Upper lobe of right lung (tissue), 1 donor: ENCODE data around the gene PROM2. TPM values are rescaled to one million over a fixed set of nuclear protein-coding genes. Genes with fewer than 3 reads are reported as not detected.

Source experiments
- ATAC-seq: fragments of 200-7000 bp; cut with Tn5 transposase; one replicate; pipeline ENCODE4 v1.9.1; 2020; ENCODE audit warnings: mild to moderate bottlenecking, moderate library complexity
- DNase-seq: peaks from one replicate; pipeline ENCODE4 v3.0.0-alpha.2; 2020
- H3K27ac ChIP-seq: fragments of 200-600 bp; one replicate; pipeline ENCODE4 v1.8.0; 2022
- H3K27me3 ChIP-seq: fragments of 200-600 bp; one replicate; pipeline ENCODE4 v1.8.0; 2022; ENCODE audit warnings: mild to moderate bottlenecking
- H3K36me3 ChIP-seq: fragments of 200-600 bp; one replicate; pipeline ENCODE4 v1.8.0; 2022
- H3K4me1 ChIP-seq: fragments of 200-600 bp; one replicate; pipeline ENCODE4 v1.8.0; 2022
- H3K4me3 ChIP-seq: fragments of 200-600 bp; one replicate; pipeline ENCODE4 v1.8.0; 2022; ENCODE audit warnings: mild to moderate bottlenecking
- H3K9me3 ChIP-seq: fragments of 200-600 bp; one replicate; pipeline ENCODE4 v1.8.0; 2022
- intact Hi-C: fragments of 100-400 bp; cut with DNase I; formaldehyde crosslinking; loops from one replicate; pipeline ENCODE4 v1.11.0; 2022
- total RNA-seq: library from RNA; stranded (reverse); fragmentation: NEBNext Ultra II Directional; extraction: Animal tissue kit (Norgen Biotek cat#: 25700); gene quantifications from one replicate; pipeline ENCODE4 v1.2.1, GENCODE V29; 2021
- TF ChIP-seq, protein P1 (sequence below): fragments of 200-600 bp; IDR thresholded peaks from one replicate; pipeline ENCODE4 v1.8.0; 2022; ENCODE audit warnings: antibody characterized with exemption
- donor health status: DM: no; HTN: yes; CAD: no; lungs with severe emphysema.

The PROM2 gene
- total RNA-seq, 1 donor from 2014 or later = 6.0 TPM

DNA sequence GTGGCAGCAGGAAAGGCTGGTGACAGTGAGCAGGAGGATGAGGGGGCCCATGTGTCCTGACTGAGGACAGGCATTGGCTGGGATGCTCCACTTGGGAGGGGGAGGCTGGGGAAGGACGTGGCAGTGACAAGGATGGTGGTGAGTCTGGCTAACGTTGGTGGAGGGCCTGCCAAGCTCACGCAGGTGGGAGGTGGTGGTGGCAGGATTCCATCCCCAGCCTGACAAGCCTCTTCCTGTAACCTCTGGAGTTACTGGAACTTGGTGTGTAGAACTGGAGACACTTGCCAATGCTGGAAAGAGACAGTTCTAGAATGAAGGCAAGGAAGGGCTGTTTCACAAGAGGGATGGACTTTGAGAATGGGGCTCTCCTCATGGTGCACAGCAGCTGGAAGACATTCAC lies 8.2 kb downstream of the PROM2 start:
- TF ChIP-seq, protein P1, sequence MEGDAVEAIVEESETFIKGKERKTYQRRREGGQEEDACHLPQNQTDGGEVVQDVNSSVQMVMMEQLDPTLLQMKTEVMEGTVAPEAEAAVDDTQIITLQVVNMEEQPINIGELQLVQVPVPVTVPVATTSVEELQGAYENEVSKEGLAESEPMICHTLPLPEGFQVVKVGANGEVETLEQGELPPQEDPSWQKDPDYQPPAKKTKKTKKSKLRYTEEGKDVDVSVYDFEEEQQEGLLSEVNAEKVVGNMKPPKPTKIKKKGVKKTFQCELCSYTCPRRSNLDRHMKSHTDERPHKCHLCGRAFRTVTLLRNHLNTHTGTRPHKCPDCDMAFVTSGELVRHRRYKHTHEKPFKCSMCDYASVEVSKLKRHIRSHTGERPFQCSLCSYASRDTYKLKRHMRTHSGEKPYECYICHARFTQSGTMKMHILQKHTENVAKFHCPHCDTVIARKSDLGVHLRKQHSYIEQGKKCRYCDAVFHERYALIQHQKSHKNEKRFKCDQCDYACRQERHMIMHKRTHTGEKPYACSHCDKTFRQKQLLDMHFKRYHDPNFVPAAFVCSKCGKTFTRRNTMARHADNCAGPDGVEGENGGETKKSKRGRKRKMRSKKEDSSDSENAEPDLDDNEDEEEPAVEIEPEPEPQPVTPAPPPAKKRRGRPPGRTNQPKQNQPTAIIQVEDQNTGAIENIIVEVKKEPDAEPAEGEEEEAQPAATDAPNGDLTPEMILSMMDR = no peak
- no peak for DNase-seq
- no peak for ATAC-seq
- Histone ChIP-seq H3K4me3 (no peak overlapping the region), H3K36me3 (no peaks in the 10 kb centered on the region), H3K4me1 (no peaks in the 10 kb centered on the region), H3K27me3 (no peaks in the 10 kb centered on the region), H3K27ac (no peak overlapping the region), H3K9me3 (no peaks in the 10 kb centered on the region)
- intact Hi-C loops = no loop called here

DNA sequence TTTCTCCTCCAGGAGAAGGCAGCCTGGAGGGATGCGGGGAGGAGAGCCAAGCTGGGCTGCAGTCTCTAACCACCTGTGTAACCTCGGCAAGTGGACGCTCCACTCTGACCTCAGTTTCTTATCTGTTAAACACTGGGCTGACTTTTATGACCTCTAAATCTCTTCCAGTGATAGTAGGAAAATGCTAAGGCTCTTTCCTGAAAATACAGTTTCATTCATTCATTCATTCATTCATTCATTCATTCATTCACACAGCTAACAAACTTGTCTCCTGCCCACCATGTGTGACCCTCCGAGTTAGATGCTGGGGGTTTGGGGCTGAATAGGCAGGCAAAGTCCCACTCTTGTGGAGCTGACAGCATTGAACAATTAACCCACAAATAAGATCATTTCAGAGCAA lies 9.3 kb downstream of the PROM2 start:
- Histone ChIP-seq H3K9me3 (no peaks in the 10 kb centered on the region), H3K4me3 (no peak overlapping the region), H3K36me3 (no peaks in the 10 kb centered on the region), H3K27ac (no peak overlapping the region), H3K4me1 (no peaks in the 10 kb centered on the region), H3K27me3 (no peaks in the 10 kb centered on the region)
- DNase-seq = no peak
- TF ChIP-seq, protein P1 = no peak
- intact Hi-C loops = no loop called here
- ATAC-seq = no peak

DNA sequence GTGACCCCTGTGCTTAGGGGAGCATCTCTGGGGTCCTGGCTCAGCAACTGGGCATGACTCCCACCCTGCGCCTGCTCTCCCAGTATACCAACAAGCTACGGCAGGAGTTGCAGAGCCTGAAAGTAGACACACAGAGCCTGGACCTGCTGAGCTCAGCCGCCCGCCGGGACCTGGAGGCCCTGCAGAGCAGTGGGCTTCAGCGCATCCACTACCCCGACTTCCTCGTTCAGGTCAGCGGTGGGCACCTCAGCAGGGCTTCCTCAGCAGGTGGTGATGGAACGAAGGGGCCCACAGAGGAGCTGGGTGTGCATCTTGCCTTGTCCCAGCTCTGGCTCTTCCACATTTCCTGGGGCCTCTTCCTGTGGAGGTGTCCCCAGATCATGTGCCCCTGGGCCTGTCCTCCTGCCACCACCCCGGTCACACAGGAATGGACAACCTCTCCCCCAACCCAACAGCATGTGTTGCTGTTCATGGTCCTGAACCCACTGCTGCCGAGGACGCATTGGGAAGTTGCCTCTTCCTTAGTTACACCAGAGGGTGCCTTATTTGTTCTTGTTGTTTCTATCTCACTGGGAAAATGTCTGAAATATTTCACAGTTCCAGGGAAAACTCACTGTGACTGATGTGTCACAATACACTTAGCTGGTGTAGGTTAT lies 10.8 kb downstream of the PROM2 start:
- no peak overlapping the region for H3K27ac ChIP-seq
- no peak for ATAC-seq
- H3K4me1 ChIP-seq = no peaks in the 10 kb centered on the region
- no peaks in the 10 kb centered on the region for H3K36me3 ChIP-seq
- intact Hi-C loops = no loop called here
- no peak overlapping the region for H3K4me3 ChIP-seq
- H3K9me3 ChIP-seq = no peaks in the 10 kb centered on the region
- DNase-seq = no peak
- TF ChIP-seq, protein P1 = no peak
- no peaks in the 10 kb centered on the region for H3K27me3 ChIP-seq

DNA sequence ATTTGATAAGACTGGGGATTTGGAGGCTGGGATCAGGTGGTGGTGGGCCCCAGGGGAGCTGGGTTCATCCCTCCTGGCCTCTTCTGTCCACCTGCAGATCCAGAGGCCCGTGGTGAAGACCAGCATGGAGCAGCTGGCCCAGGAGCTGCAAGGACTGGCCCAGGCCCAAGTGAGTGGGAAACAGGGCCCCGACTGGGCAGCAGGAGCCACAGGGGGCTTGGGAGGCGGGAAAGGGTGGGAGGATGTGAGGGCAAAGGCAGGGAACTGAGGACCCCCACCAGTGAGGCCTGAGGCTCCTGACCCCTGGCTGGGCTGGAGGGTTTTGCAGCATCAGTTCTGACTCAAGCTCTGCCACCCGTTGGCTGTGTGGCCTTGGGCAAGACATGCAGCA lies 11.3 kb downstream of the PROM2 start:
- no peaks in the 10 kb centered on the region for H3K36me3 ChIP-seq
- DNase-seq (no peak), ATAC-seq (no peak)
- H3K4me1 ChIP-seq = no peaks in the 10 kb centered on the region
- no peaks in the 10 kb centered on the region for H3K27me3 ChIP-seq
- no peaks in the 10 kb centered on the region for H3K9me3 ChIP-seq
- intact Hi-C loops = no loop called here
- H3K4me3 ChIP-seq = no peak overlapping the region
- H3K27ac ChIP-seq = no peak overlapping the region
- TF ChIP-seq, protein P1 = no peak

DNA sequence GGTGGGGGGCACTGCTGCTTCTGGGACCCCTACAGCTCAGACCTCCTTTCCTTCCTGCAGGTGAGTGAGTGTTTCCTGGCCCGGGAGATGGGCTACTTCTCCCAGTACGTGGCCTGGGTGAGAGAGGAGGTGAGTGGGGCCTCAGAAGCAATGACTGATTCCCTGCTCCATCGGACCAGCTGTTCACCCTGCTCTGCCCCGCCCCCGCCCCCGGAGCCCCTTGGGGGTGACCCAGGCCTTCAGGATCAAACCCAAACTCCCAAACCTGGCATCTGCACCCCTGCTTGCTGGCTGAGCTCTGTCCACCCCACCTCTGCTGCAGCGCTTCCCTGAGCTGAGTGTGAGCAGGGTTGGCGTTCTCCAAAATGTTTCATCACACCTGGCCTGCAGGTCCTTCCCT lies 13.1 kb downstream of the PROM2 start:
- intact Hi-C loops = no loop called here
- TF ChIP-seq, protein P1 = no peak
- H3K4me3 ChIP-seq = no peak overlapping the region
- H3K9me3 ChIP-seq = peaks cover 10% of the 10 kb centered on the region
- no peak for ATAC-seq
- no peak overlapping the region for H3K27ac ChIP-seq
- DNase-seq = no peak
- no peaks in the 10 kb centered on the region for H3K36me3 ChIP-seq
- no peaks in the 10 kb centered on the region for H3K4me1 ChIP-seq
- no peaks in the 10 kb centered on the region for H3K27me3 ChIP-seq

DNA sequence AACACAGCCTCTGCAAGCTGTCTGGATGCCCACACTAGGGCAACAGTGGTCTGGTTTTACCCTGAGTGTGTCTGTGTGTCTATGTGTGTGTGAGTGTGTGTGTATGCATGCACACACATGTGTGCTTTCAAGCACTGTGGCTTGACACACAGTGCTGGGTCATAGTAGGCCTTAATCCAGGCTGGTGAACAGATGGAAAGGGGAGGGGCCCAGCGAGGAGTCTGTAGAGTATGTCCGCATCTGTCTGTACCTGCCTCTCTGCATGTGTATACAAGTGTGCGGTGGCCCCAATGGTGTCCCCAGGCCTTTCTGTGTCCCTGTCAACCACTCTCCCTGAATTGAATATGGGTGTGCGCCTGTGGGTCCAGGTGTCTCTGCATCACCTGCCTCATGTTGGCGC lies 13.6 kb downstream of the PROM2 start:
- ATAC-seq (no peak), DNase-seq (no peak)
- Histone ChIP-seq H3K27ac (no peak overlapping the region), H3K4me3 (no peak overlapping the region), H3K4me1 (no peaks in the 10 kb centered on the region), H3K9me3 (peaks cover 10% of the 10 kb centered on the region), H3K27me3 (no peaks in the 10 kb centered on the region), H3K36me3 (no peaks in the 10 kb centered on the region)
- TF ChIP-seq, protein P1 = no peak
- intact Hi-C loops = no loop called here
